Renal cortical epithelial cell (primary cell): ENCODE measurements around the gene FGF8. TPM values are rescaled to one million over a fixed set of nuclear protein-coding genes. Genes with fewer than 3 reads are reported as not detected.

Source experiments
- DNase-seq: peaks from one replicate; pipeline ENCODE4 v3.0.0-alpha.2; 2011; ENCODE audit warnings: low read depth
- total RNA-seq: library from RNA; depleted of rRNA; stranded (reverse); fragments of >200 nt; gene quantifications from 2 replicates; pipeline ENCODE4 v1.2.3, GENCODE V29; 2014

FGF8 gene
- total RNA-seq, 1 donor from 2014 or later = not detected

- no peak for DNase-seq
Measured at GRCh38 chr10:101768791-101769170, 7.1 kb downstream of the FGF8 start.

GRCh38 chr10:101767966-101768790 lies 7.7 kb downstream of the FGF8 start:
- no peak for DNase-seq

GRCh38 chr10:101767600-101767945 lies 8.3 kb downstream of the FGF8 start:
- DNase-seq = no peak

GRCh38 chr10:101766753-101767599 lies 8.9 kb downstream of the FGF8 start:
- DNase-seq = no peak

- no peak for DNase-seq
Measured at GRCh38 chr10:101766306-101766705, 9.6 kb downstream of the FGF8 start.

- DNase-seq = no peak
Measured at GRCh38 chr10:101763141-101763846, 12.6 kb downstream of the FGF8 start.

- no peak for DNase-seq
Measured at GRCh38 chr10:101762736-101763135, 13.2 kb downstream of the FGF8 start.

GRCh38 chr10:101761226-101761625 lies 14.7 kb downstream of the FGF8 start:
- DNase-seq = no peak

- no peak for DNase-seq
Measured at GRCh38 chr10:101760510-101760909, 15.4 kb downstream of the FGF8 start.

- DNase-seq = no peak
Measured at GRCh38 chr10:101759309-101760247, 16.3 kb downstream of the FGF8 start.

GRCh38 chr10:101758858-101759257 lies 17.1 kb downstream of the FGF8 start:
- DNase-seq = no peak

GRCh38 chr10:101752241-101752640 lies 23.7 kb downstream of the FGF8 start:
- DNase-seq = no peak

GRCh38 chr10:101749047-101750016 lies 26.6 kb downstream of the FGF8 start:
- no peak for DNase-seq

- DNase-seq = no peak
Measured at GRCh38 chr10:101748496-101748895, 27.4 kb downstream of the FGF8 start.

- DNase-seq = no peak
Measured at GRCh38 chr10:101745074-101745696, 30.7 kb downstream of the FGF8 start.

GRCh38 chr10:101744267-101744666 lies 31.6 kb downstream of the FGF8 start:
- DNase-seq = no peak

- no peak for DNase-seq
Measured at GRCh38 chr10:101741938-101742337, 34.0 kb downstream of the FGF8 start.

GRCh38 chr10:101736666-101737065 lies 39.2 kb downstream of the FGF8 start:
- DNase-seq = no peak

GRCh38 chr10:101732096-101732495 lies 43.8 kb downstream of the FGF8 start:
- DNase-seq = no peak

GRCh38 chr10:101726115-101726387 lies 49.9 kb downstream of the FGF8 start:
- no peak for DNase-seq
